Measurements from ENCODE around the gene LPP. TPM values are rescaled to one million over a fixed set of nuclear protein-coding genes. Genes with fewer than 3 reads are reported as not detected.

Gene LPP
- total and polyA plus RNA-seq, 5 donors from 2014 or later, result 14.5 to 102 (median 21.7) TPM

GRCh38 chr3:188624384-188624783 is 470.4 kb downstream of the LPP start:
- H3K36me3 ChIP-seq (ENCODE audit: control insufficient read depth, insufficient read depth, low read length), result no peaks in the 10 kb centered on the region
- H3K4me3 ChIP-seq (ENCODE audit: low read depth, low read length), result no peak overlapping the region
- Mint-ChIP-seq H3K9me3 (peaks cover 0 to 3% (median 2%) of the 10 kb centered on the region in 7 donors), H3K4me3 (no peak overlapping the region), H3K27me3 (no peaks in the 10 kb centered on the region), H3K36me3 (peaks cover 12% of the 10 kb centered on the region), H3K4me1 (peaks cover 0 to 7% (median 5%) of the 10 kb centered on the region in 4 donors), H3K27ac (no peak overlapping the region)
- H3K27ac ChIP-seq (ENCODE audit: insufficient read depth, low read length, poor library complexity, severe bottlenecking), result no peak overlapping the region
- no peaks in the 10 kb centered on the region for H3K4me1 ChIP-seq (ENCODE audit: control insufficient read depth, insufficient read depth, low read length, poor library complexity, severe bottlenecking)
- DNase-seq (no peak), ATAC-seq (ENCODE audit: low read depth in 2 of 2) (no peak)
- H3K27me3 ChIP-seq (ENCODE audit: control insufficient read depth, insufficient read depth, low read length), result no peaks in the 10 kb centered on the region
- no peaks in the 10 kb centered on the region for H3K9me3 ChIP-seq (ENCODE audit: control insufficient read depth in 2 of 2, low read length in 2 of 2)

- H3K27me3 Mint-ChIP-seq, result no peaks in the 10 kb centered on the region
- H3K9me3 Mint-ChIP-seq, result peaks cover 0 to 3% (median 2%) of the 10 kb centered on the region in 7 donors
- no peak overlapping the region for H3K27ac ChIP-seq (ENCODE audit: insufficient read depth, low read length, poor library complexity, severe bottlenecking)
- no peak overlapping the region for H3K4me3 ChIP-seq (ENCODE audit: low read depth, low read length)
- H3K4me1 ChIP-seq (ENCODE audit: control insufficient read depth, insufficient read depth, low read length, poor library complexity, severe bottlenecking), result no peaks in the 10 kb centered on the region
- H3K27me3 ChIP-seq (ENCODE audit: control insufficient read depth, insufficient read depth, low read length), result no peaks in the 10 kb centered on the region
- no peaks in the 10 kb centered on the region for H3K9me3 ChIP-seq (ENCODE audit: control insufficient read depth in 2 of 2, low read length in 2 of 2)
- H3K36me3 Mint-ChIP-seq, result peaks cover 13% of the 10 kb centered on the region
- DNase-seq (no peak), ATAC-seq (ENCODE audit: low read depth in 2 of 2) (no peak)
- H3K36me3 ChIP-seq (ENCODE audit: control insufficient read depth, insufficient read depth, low read length), result no peaks in the 10 kb centered on the region
- H3K4me3 Mint-ChIP-seq, result no peak overlapping the region
- H3K4me1 Mint-ChIP-seq, result peaks cover 0 to 7% (median 5%) of the 10 kb centered on the region in 4 donors
- no peak overlapping the region for H3K27ac Mint-ChIP-seq
Measured at GRCh38 chr3:188624828-188625227, 470.9 kb downstream of the LPP start.

GRCh38 chr3:188627652-188628051 is 473.7 kb downstream of the LPP start:
- Histone ChIP-seq H3K4me1 (ENCODE audit: control insufficient read depth, insufficient read depth, low read length, poor library complexity, severe bottlenecking) (no peaks in the 10 kb centered on the region), H3K27me3 (ENCODE audit: control insufficient read depth, insufficient read depth, low read length) (no peaks in the 10 kb centered on the region), H3K36me3 (ENCODE audit: control insufficient read depth, insufficient read depth, low read length) (no peaks in the 10 kb centered on the region), H3K4me3 (ENCODE audit: low read depth, low read length) (no peak overlapping the region), H3K9me3 (ENCODE audit: control insufficient read depth in 2 of 2, low read length in 2 of 2) (no peaks in the 10 kb centered on the region), H3K27ac (ENCODE audit: insufficient read depth, low read length, poor library complexity, severe bottlenecking) (no peak overlapping the region)
- peaks cover 17% of the 10 kb centered on the region for H3K36me3 Mint-ChIP-seq
- no peak overlapping the region for H3K4me3 Mint-ChIP-seq
- no peaks in the 10 kb centered on the region for H3K27me3 Mint-ChIP-seq
- DNase-seq, result no peak
- peaks cover 0 to 7% (median 2%) of the 10 kb centered on the region in 4 donors for H3K4me1 Mint-ChIP-seq
- ATAC-seq (ENCODE audit: low read depth in 2 of 2), result no peak
- H3K27ac Mint-ChIP-seq, result no peak overlapping the region
- peaks cover 0 to 5% (median 2%) of the 10 kb centered on the region in 7 donors for H3K9me3 Mint-ChIP-seq

GRCh38 chr3:188631291-188632010 is 477.5 kb downstream of the LPP start:
- no peak for ATAC-seq (ENCODE audit: low read depth in 2 of 2)
- Mint-ChIP-seq H3K36me3 (peaks cover 32% of the 10 kb centered on the region), H3K4me3 (no peak overlapping the region), H3K9me3 (peaks cover 0 to 5% (median 2%) of the 10 kb centered on the region in 7 donors), H3K27me3 (no peaks in the 10 kb centered on the region), H3K4me1 (peaks cover 0 to 2% (median 0%) of the 10 kb centered on the region in 4 donors), H3K27ac (no peak overlapping the region)
- no peak for DNase-seq
- Histone ChIP-seq H3K27me3 (ENCODE audit: control insufficient read depth, insufficient read depth, low read length) (no peaks in the 10 kb centered on the region), H3K4me1 (ENCODE audit: control insufficient read depth, insufficient read depth, low read length, poor library complexity, severe bottlenecking) (no peaks in the 10 kb centered on the region), H3K9me3 (ENCODE audit: control insufficient read depth in 2 of 2, low read length in 2 of 2) (no peaks in the 10 kb centered on the region), H3K27ac (ENCODE audit: insufficient read depth, low read length, poor library complexity, severe bottlenecking) (no peak overlapping the region), H3K36me3 (ENCODE audit: control insufficient read depth, insufficient read depth, low read length) (no peaks in the 10 kb centered on the region), H3K4me3 (ENCODE audit: low read depth, low read length) (no peak overlapping the region)

GRCh38 chr3:188633206-188633605 is 479.2 kb downstream of the LPP start:
- H3K27ac ChIP-seq (ENCODE audit: insufficient read depth, low read length, poor library complexity, severe bottlenecking), result no peak overlapping the region
- ATAC-seq (ENCODE audit: low read depth in 2 of 2) (no peak), DNase-seq (no peak)
- H3K4me1 ChIP-seq (ENCODE audit: control insufficient read depth, insufficient read depth, low read length, poor library complexity, severe bottlenecking), result no peaks in the 10 kb centered on the region
- Mint-ChIP-seq H3K4me1 (peaks cover 0 to 2% (median 0%) of the 10 kb centered on the region in 4 donors), H3K27ac (no peak overlapping the region), H3K4me3 (no peak overlapping the region), H3K36me3 (peaks cover 25% of the 10 kb centered on the region), H3K9me3 (peaks cover 0 to 5% (median 1%) of the 10 kb centered on the region in 7 donors), H3K27me3 (no peaks in the 10 kb centered on the region)
- H3K9me3 ChIP-seq (ENCODE audit: control insufficient read depth in 2 of 2, low read length in 2 of 2), result no peaks in the 10 kb centered on the region
- no peaks in the 10 kb centered on the region for H3K36me3 ChIP-seq (ENCODE audit: control insufficient read depth, insufficient read depth, low read length)
- H3K27me3 ChIP-seq (ENCODE audit: control insufficient read depth, insufficient read depth, low read length), result no peaks in the 10 kb centered on the region
- no peak overlapping the region for H3K4me3 ChIP-seq (ENCODE audit: low read depth, low read length)

GRCh38 chr3:188634285-188634684 is 480.3 kb downstream of the LPP start:
- no peaks in the 10 kb centered on the region for H3K27me3 Mint-ChIP-seq
- no peak overlapping the region for H3K4me3 Mint-ChIP-seq
- H3K9me3 Mint-ChIP-seq, result peaks cover 0 to 5% (median 0%) of the 10 kb centered on the region in 7 donors
- Histone ChIP-seq H3K9me3 (ENCODE audit: control insufficient read depth in 2 of 2, low read length in 2 of 2) (no peaks in the 10 kb centered on the region), H3K27me3 (ENCODE audit: control insufficient read depth, insufficient read depth, low read length) (no peaks in the 10 kb centered on the region), H3K4me3 (ENCODE audit: low read depth, low read length) (no peak overlapping the region), H3K4me1 (ENCODE audit: control insufficient read depth, insufficient read depth, low read length, poor library complexity, severe bottlenecking) (no peaks in the 10 kb centered on the region), H3K27ac (ENCODE audit: insufficient read depth, low read length, poor library complexity, severe bottlenecking) (no peak overlapping the region), H3K36me3 (ENCODE audit: control insufficient read depth, insufficient read depth, low read length) (no peaks in the 10 kb centered on the region)
- no peak for ATAC-seq (ENCODE audit: low read depth in 2 of 2)
- H3K36me3 Mint-ChIP-seq, result peaks cover 20% of the 10 kb centered on the region
- peaks cover 0 to 2% (median 0%) of the 10 kb centered on the region in 4 donors for H3K4me1 Mint-ChIP-seq
- H3K27ac Mint-ChIP-seq, result no peak overlapping the region
- DNase-seq, result no peak

- H3K4me1 Mint-ChIP-seq, result peaks cover 0 to 2% (median 0%) of the 10 kb centered on the region in 4 donors
- no peaks in the 10 kb centered on the region for H3K36me3 ChIP-seq (ENCODE audit: control insufficient read depth, insufficient read depth, low read length)
- H3K4me3 Mint-ChIP-seq, result no peak overlapping the region
- H3K27ac ChIP-seq (ENCODE audit: insufficient read depth, low read length, poor library complexity, severe bottlenecking), result no peak overlapping the region
- peaks cover 0 to 5% (median 0%) of the 10 kb centered on the region in 7 donors for H3K9me3 Mint-ChIP-seq
- no peaks in the 10 kb centered on the region for H3K9me3 ChIP-seq (ENCODE audit: control insufficient read depth in 2 of 2, low read length in 2 of 2)
- ATAC-seq (ENCODE audit: low read depth in 2 of 2), result no peak
- H3K4me1 ChIP-seq (ENCODE audit: control insufficient read depth, insufficient read depth, low read length, poor library complexity, severe bottlenecking), result no peaks in the 10 kb centered on the region
- no peaks in the 10 kb centered on the region for H3K27me3 Mint-ChIP-seq
- H3K4me3 ChIP-seq (ENCODE audit: low read depth, low read length), result no peak overlapping the region
- DNase-seq, result no peak
- H3K27me3 ChIP-seq (ENCODE audit: control insufficient read depth, insufficient read depth, low read length), result no peaks in the 10 kb centered on the region
- peaks cover 17% of the 10 kb centered on the region for H3K36me3 Mint-ChIP-seq
- H3K27ac Mint-ChIP-seq, result no peak overlapping the region
Measured at GRCh38 chr3:188635258-188636042, 481.5 kb downstream of the LPP start.

Data from CD4-positive, CD25-positive, alpha-beta regulatory T cell (primary cell).